Fibroblast of mammary gland (primary cell): Measurements from ENCODE around the gene BCL11A.

Experiments used
- DNase-seq: peaks from one replicate; pipeline ENCODE4 v3.0.0-alpha.2; 2010; ENCODE audit warnings: low read depth
- H3K4me3 ChIP-seq: 2 replicates; pipeline ENCODE4 v1.5.1; 2011; ENCODE audit warnings: low read depth, mild to moderate bottlenecking, low read length, moderate library complexity; ENCODE audit not compliant: control insufficient read depth
- CTCF ChIP-seq: conservative IDR thresholded peaks from 2 replicates; pipeline ENCODE4 v1.5.1; 2011; ENCODE audit warnings: low read depth, low read length, inconsistent platforms; ENCODE audit not compliant: control insufficient read depth, insufficient read depth

BCL11A gene

DNA sequence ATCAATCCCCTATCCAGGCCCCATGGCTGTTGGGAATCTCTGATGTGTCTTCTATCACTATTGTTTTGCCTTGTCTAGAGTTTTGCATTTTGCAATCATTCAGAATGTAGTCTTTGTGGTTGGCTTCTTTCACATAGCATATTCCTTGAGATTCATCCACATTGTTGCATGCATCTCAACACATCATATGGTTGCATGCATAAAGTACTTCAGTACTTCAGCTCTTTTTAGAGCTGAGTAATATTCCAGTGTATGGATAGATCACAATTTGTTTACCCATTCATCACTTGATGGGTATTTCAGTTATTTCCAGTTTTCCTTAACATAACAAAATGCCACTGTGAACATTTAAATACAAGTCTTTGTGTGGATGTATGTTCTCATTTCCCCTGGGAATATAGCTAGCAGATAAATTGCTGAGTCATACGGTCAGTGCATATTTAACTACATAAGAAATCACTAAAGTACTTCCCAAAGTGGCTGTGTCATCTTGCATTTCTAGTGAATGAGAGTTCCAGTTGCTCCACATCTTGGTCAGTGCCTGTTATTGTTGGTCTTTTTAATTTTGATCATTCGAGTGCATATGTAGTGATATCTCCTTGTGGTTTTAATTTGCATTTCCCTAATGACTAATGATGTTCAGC, 138.8 kb downstream of the BCL11A start:
- peak; percentile 45 for DNase-seq
- TF ChIP-seq CTCF: no peak

GRCh38 chr2:60413814-60414168, 139.7 kb downstream of the BCL11A start:
- no peak for DNase-seq
- no peak overlapping the region for H3K4me3 ChIP-seq
- TF ChIP-seq CTCF: no peak

More for the DNA sequence above, 138.8 kb downstream of the BCL11A start:
- no peak overlapping the region for H3K4me3 ChIP-seq

DNA sequence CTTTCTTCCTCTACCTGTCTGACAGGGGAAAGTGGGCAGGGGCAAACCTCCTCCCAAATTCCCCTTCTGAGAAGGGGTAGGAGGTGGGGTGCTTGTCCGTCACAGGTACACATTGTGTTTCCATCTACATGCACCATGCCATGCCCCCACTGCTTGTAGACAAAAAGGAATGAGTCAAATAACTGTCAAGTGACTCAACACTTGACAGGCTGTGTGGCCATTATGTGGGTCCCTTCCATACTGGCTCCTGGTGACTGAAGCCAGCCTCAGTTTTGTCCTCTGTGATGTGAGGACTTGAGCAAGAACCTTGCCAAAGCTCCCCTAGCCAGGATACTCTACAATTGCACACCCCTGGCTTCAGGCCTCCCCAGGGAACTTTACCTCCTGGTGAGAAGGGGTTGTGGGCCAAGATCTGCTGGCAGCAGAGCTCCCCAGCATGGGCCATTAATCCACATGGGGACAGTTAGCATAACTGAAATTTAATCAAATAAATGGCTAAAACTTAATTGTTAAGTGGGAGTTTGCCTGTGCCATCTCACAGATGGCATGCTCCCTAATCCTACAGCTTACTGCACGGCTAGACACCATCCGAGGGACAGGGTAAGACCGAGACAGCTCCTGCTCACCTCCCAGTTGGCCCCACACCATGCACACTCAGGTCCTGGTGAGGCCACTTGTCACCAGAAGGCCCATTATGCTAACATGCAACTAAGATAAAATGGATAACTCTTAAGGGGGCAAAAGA, 140.2 kb downstream of the BCL11A start:
- H3K4me3 ChIP-seq: no peak overlapping the region
- TF ChIP-seq CTCF: no peak
- no peak for DNase-seq

- TF ChIP-seq CTCF: no peak
- DNase-seq: no peak
Measured at GRCh38 chr2:60412620-60413019, 140.8 kb downstream of the BCL11A start.

DNA sequence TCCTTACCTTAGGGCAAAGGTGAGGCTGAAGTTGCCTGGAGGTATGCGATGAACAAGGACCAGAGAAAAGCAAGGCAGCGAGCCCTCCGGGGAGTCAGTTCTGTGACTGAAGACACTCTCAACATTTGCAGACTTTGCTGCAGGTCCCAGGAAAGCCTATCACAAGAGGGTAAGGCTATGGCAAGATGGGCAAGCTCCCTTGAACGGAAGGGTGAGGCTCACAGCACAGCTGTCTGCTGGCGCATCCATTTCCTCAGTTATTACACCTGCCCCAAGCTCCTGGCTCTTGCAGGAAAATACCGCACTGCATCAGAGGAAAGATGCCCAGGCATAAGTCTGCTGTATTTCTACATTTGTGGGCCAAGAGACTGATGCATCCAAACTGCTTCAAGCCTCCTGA, 141.4 kb downstream of the BCL11A start:
- DNase-seq: no peak
- no peak overlapping the region for H3K4me3 ChIP-seq
- TF ChIP-seq CTCF: no peak

More at GRCh38 chr2:60412620-60413019, 140.8 kb downstream of the BCL11A start:
- H3K4me3 ChIP-seq: no peak overlapping the region

GRCh38 chr2:60411295-60411694, 142.2 kb downstream of the BCL11A start:
- no peak for DNase-seq
- no peak overlapping the region for H3K4me3 ChIP-seq
- no peak for TF ChIP-seq CTCF
